Measurements from ENCODE around the gene ARHGAP22.

Gene ARHGAP22

DNA sequence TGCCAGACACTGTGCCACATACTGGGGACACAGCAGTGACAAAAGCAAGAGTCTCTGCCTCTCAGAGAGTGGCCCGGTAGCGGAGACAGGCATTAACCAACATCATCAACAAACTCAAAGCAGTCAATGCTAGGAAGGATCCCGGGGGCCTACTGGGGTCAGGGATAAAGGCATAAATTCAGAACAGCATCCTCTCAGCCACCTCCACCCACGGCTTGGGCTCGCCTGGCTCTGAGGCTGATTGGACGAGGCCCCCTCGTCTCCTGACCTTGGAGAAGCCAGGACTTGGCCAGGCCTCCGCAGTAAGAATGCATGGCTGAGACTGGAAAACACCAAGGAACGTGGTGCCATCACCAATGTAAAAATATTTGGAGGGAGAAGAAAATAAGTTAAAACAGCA, 102.1 kb downstream of the ARHGAP22 start:
- TF ChIP-seq, protein P1, sequence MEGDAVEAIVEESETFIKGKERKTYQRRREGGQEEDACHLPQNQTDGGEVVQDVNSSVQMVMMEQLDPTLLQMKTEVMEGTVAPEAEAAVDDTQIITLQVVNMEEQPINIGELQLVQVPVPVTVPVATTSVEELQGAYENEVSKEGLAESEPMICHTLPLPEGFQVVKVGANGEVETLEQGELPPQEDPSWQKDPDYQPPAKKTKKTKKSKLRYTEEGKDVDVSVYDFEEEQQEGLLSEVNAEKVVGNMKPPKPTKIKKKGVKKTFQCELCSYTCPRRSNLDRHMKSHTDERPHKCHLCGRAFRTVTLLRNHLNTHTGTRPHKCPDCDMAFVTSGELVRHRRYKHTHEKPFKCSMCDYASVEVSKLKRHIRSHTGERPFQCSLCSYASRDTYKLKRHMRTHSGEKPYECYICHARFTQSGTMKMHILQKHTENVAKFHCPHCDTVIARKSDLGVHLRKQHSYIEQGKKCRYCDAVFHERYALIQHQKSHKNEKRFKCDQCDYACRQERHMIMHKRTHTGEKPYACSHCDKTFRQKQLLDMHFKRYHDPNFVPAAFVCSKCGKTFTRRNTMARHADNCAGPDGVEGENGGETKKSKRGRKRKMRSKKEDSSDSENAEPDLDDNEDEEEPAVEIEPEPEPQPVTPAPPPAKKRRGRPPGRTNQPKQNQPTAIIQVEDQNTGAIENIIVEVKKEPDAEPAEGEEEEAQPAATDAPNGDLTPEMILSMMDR (conservative IDR thresholded peaks at IDR 0.05; ENCODE audit: low read depth, low read length): no peak
- no peak overlapping the region for H3K4me3 ChIP-seq (ENCODE audit: low read length)
- no peak for DNase-seq (ENCODE audit: low read depth)

DNA sequence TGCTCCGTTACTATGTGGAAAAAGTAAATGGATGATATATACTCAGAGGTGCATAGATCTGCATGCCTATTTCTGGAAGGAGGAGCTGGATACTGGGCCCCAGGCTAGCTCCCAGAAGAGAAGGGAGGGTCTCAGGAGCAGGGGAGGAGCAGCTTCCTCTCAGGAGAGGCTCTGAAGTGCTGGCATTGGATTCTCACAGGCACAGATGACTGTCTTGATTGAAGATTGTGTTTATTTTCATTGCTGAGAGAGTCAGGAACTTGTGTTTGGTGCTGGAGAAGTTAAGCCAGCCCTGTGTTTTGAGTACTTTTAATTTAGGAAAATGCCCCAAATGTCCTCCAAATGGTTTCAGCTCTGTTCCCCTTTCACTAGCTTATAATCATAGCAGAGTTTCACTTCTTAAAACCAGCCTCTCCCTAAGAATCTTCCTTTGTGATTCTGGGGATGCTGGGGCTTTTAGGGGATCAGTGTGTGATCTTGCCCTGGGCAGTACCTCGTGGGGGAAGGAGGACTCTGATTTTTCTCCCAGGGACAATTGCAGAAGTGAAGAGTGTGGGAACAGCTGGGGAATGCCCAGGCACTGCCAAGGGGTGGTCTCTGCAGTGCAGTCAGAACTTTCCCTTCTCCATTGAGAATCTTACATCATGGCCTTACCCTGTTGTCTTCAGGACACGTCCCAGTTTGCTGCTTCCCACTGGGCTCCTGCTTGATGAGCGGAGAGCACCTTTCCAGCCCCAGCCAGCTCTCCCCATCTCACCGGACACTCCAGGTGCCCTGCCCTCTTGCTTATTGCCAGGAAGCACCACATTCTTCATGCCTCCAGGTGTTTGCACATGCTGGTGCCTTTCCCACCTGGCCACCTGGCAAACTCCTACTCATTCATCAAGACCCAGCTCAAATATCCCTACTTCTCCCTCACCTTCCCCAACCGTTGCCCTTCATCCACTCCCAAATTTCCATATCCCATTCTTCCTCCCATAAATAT, 102.8 kb downstream of the ARHGAP22 start:
- TF ChIP-seq, protein P1 (conservative IDR thresholded peaks at IDR 0.05; ENCODE audit: low read depth, low read length): no peak
- no peak for DNase-seq (ENCODE audit: low read depth)
- H3K4me3 ChIP-seq (ENCODE audit: low read length): no peak overlapping the region

DNA sequence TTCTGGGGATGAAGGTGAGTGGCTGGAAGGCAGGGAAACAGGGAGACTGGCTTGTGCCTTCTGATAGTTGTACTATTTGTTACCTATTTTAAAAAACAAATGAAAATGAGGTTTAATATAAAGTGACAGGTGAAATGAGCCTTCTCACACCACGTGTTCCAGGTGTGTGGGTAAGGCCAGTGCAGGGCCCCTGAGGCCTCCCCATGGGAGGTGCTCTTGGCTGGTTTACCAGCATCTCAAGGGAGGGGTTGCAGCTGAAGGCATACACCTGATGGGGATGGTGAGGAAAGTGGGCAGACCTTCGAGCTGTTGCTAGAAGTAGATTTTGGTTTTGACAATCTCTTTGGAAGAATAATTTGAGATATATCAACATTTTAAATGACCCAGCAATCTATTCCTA, 103.6 kb downstream of the ARHGAP22 start:
- no peak overlapping the region for H3K4me3 ChIP-seq (ENCODE audit: low read length)
- TF ChIP-seq, protein P1 (conservative IDR thresholded peaks at IDR 0.05; ENCODE audit: low read depth, low read length): no peak

DNA sequence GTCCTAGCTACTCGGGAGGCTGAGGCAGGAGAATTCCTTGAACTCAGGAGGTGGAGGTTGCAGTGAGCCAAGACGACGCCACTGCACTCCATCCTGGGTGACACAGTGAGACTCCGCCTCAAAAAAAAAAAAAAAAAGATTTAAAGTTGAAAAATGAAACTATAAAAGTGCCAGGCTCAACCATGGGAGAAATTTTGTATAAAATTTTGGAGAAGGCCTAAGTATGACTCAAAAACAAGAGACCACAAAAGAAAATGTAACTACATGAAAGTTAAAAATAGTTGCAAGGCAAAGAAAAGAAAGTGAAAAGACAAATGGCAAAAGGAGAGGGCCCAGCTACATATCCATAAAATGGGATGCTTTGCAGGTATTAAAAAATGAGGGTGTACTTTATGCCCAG, 104.1 kb downstream of the ARHGAP22 start:
- TF ChIP-seq, protein P1 (conservative IDR thresholded peaks at IDR 0.05; ENCODE audit: low read depth, low read length): no peak
- H3K4me3 ChIP-seq (ENCODE audit: low read length): no peak overlapping the region
- DNase-seq (ENCODE audit: low read depth): no peak

More for the DNA sequence above, 103.6 kb downstream of the ARHGAP22 start:
- no peak for DNase-seq (ENCODE audit: low read depth)

DNA sequence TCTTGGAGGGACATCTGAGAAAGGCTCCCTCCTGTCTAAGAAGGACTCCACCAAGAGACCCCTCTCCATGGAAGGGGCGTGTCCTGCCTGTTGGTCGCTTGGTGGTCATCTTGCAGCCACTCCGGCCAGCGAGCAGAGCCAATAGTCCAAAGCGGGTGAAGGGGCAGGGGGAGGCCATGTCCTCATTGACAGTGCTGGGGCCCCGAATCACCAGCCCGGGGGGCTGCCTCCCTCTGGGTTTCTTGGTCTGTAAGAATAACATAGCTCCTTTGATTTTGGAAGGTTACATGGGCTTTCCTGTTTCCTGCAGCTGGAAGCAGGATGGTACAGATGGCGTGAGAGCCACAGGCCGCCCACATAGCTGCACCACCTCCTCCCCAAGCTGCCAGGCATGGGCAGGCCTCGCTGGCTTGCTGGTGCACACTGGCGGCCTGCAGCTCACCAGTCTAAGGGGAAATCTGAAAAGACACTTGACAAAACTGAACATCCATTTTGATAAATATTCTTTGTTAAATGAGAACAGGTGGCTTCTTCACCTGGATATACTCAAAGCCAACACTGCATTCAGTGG, 105.8 kb downstream of the ARHGAP22 start:
- no peak for DNase-seq (ENCODE audit: low read depth)
- H3K4me3 ChIP-seq (ENCODE audit: low read length): no peak overlapping the region
- TF ChIP-seq, protein P1 (conservative IDR thresholded peaks at IDR 0.05; ENCODE audit: low read depth, low read length): no peak

DNA sequence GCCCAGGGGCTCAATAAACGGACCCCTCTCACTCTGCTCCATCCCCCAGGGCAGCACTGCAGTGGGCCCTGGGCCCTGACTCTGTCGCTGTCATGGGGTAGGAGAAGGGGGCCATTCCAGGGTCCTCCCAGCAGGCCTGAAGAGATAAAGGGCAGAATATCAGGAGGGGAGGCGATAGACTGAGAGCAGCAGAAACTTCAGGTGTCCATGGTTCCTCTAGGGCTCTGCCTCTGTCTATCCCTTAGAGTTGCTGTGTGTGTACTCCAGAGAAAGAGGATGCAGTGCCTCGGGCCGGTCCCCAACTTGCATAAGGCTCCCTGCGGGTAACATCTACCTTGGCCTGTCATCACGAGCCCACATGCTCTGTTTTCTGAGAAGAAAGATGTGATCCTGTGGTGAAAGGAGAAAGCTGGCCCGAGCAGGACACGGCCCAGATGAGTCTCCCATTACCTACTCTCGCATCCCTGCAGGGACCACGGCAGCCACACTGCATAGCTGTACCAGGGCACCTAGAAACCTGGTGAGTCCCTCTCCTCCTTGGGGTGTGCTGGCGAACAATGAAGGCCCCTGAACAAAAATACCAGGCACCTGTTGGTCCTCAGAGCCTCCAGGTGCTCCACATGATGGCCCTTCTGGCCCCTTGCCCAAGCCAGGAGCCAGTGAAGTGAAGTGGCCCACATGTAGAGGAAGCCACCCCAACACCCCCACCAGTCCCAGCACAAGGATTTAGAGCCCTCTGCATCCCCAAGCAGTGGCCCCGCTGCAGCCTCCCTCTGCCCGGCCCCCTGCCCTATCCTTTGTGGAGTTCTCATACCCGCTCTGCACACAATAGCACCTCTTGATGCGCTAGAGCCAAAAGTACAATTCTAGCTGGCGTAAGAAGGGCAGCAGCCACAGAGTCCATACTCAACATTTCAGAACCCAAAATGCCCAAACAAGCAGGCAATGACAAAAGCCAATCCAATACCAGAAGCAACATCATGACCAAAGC, 106.8 kb downstream of the ARHGAP22 start:
- H3K4me3 ChIP-seq (ENCODE audit: low read length): no peak overlapping the region
- TF ChIP-seq, protein P1 (conservative IDR thresholded peaks at IDR 0.05; ENCODE audit: low read depth, low read length): no peak
- no peak for DNase-seq (ENCODE audit: low read depth)
